GM12878 (cell line): Measurements from ENCODE around the gene CDHR2. TPM values are rescaled to one million over a fixed set of nuclear protein-coding genes. Genes with fewer than 3 reads are reported as not detected.

ENCODE experiments used
- ATAC-seq: fragments of 200-7000 bp; cut with Tn5 transposase; 3 replicates; pipeline ENCODE4 v1.9.1; 2020; ENCODE audit warnings: mild to moderate bottlenecking, moderate library complexity
- BruUV-seq: library from RNA; stranded (reverse); fragments of 400-500 nt; replicated peaks from 2 replicates; lab custom pipeline; 2021; lab: Mats Ljungman, UMichigan
- CTCF ChIA-PET: fragments of 300-600 bp; sonication (Branson Sonifier 250); formaldehyde crosslinking; extraction: SDS; loops from one replicate; lab custom pipeline; 2021; ENCODE audit warnings: inconsistent platforms; lab: Yijun Ruan, JAX
- POLR2A ChIA-PET: fragments of 350-600 bp; formaldehyde crosslinking; extraction: SDS; loops from one replicate; lab custom pipeline; 2021; ENCODE audit warnings: inconsistent platforms; lab: Charles Lee
- RAD21 ChIA-PET: fragments of 300-600 bp; sonication (Branson Sonifier 250); formaldehyde crosslinking; loops from one replicate; lab custom pipeline; 2023; ENCODE audit warnings: antibody characterized with exemption; ENCODE audit not compliant: unreplicated experiment; lab: Charles Lee
- SMC1A ChIA-PET: fragments of 300-600 bp; sonication (Branson Sonifier 250); formaldehyde crosslinking; loops from one replicate; lab custom pipeline; 2023; ENCODE audit not compliant: unreplicated experiment, uncharacterized antibody; lab: Charles Lee
- DNase-seq: peaks from one replicate; pipeline ENCODE4 v3.0.0-alpha.2; 2011; ENCODE audit warnings: low read depth, low spot score
- FAIRE-seq: peaks from 3 replicates; lab custom pipeline; 2011; peaks lifted over from hg19 to GRCh38; lab: Jason Lieb, UNC
- H2AFZ ChIP-seq: 2 replicates; pipeline ENCODE4 v1.6.0; 2011; ENCODE audit warnings: low read depth, low read length, control low read depth; ENCODE audit not compliant: control insufficient read depth
- H3K27ac ChIP-seq: 2 replicates; pipeline ENCODE4 v1.5.1; 2011; ENCODE audit warnings: control low read depth; ENCODE audit not compliant: control insufficient read depth, insufficient read depth
- H3K27me3 ChIP-seq, 2 experiments: replicated peaks in 1 of 2; 2 replicates each; pipeline versions ENCODE4 v1.6.0 to v1.6.1; 2011; ENCODE audit warnings: low read length in 1 of 2; ENCODE audit not compliant: control insufficient read depth in 2 of 2, insufficient read depth in 2 of 2
- H3K36me3 ChIP-seq, 2 experiments: 2 replicates each; pipeline ENCODE4 v1.5.1; 2011; ENCODE audit warnings: low read length in 1 of 2; ENCODE audit not compliant: control insufficient read depth in 2 of 2, insufficient read depth in 2 of 2
- H3K4me1 ChIP-seq: 2 replicates; pipeline ENCODE4 v1.6.1; 2011; ENCODE audit warnings: mild to moderate bottlenecking, low read length, moderate library complexity, mixed read lengths; ENCODE audit not compliant: control insufficient read depth, insufficient read depth
- H3K4me2 ChIP-seq: 2 replicates; pipeline ENCODE4 v1.6.0; 2011; ENCODE audit warnings: control low read depth; ENCODE audit not compliant: control insufficient read depth, insufficient read depth
- H3K4me3 ChIP-seq: fragments of 200-600 bp; sonication (generic); 2 replicates; pipeline ENCODE4 v1.5.1; 2016
- H3K79me2 ChIP-seq: 2 replicates; pipeline ENCODE4 v1.6.0; 2011; ENCODE audit warnings: low read length; ENCODE audit not compliant: control insufficient read depth, insufficient read depth
- H3K9ac ChIP-seq: 2 replicates; pipeline ENCODE4 v1.8.0; 2011; ENCODE audit warnings: low read length, control low read depth, mixed read lengths; ENCODE audit not compliant: control insufficient read depth, insufficient read depth
- H3K9me3 ChIP-seq: replicated peaks from 3 replicates; pipeline ENCODE4 v1.5.1; 2011; ENCODE audit warnings: mild to moderate bottlenecking, low read length; ENCODE audit not compliant: control insufficient read depth, insufficient read depth
- H4K20me1 ChIP-seq: 2 replicates; pipeline ENCODE4 v1.6.0; 2011; ENCODE audit not compliant: control insufficient read depth, insufficient read depth
- BCL3 ChIP-seq: IDR thresholded peaks from 2 replicates; pipeline ENCODE4 v1.6.1; 2011; ENCODE audit warnings: borderline replicate concordance, low read depth, mild to moderate bottlenecking, moderate library complexity, low read length; ENCODE audit not compliant: insufficient read depth, poor library complexity, severe bottlenecking
- BCLAF1 ChIP-seq: fragments of 450-650 bp; IDR thresholded peaks from 2 replicates; pipeline ENCODE4 v1.6.1; 2017; ENCODE audit warnings: antibody characterized with exemption, mild to moderate bottlenecking, moderate library complexity
- CBX5 ChIP-seq: sonication (generic); IDR thresholded peaks from 2 replicates; pipeline ENCODE4 v1.6.1; 2016; ENCODE audit warnings: low read depth, moderate library complexity, mild to moderate bottlenecking, inconsistent platforms
- POLR2AphosphoS2 ChIP-seq: IDR thresholded peaks from 2 replicates; pipeline ENCODE4 v1.6.1; 2011; ENCODE audit warnings: low read depth, mild to moderate bottlenecking, low read length, improper control_type of control experiment, moderate library complexity
- RB1 ChIP-seq: fragments of 450-650 bp; formaldehyde crosslinking; IDR thresholded peaks from 2 replicates; pipeline ENCODE4 v1.6.1; 2017; ENCODE audit warnings: mild to moderate bottlenecking, borderline replicate concordance
- SKIL ChIP-seq: fragments of 450-650 bp; IDR thresholded peaks from 2 replicates; pipeline ENCODE4 v1.6.1; 2017; ENCODE audit warnings: mild to moderate bottlenecking, low read depth, inconsistent platforms; ENCODE audit not compliant: poor library complexity, severe bottlenecking
- STAT3 ChIP-seq: IDR thresholded peaks from 2 replicates; pipeline ENCODE4 v1.6.1; 2011; ENCODE audit warnings: low read depth, low read length, improper control_type of control experiment
- ZBTB4 ChIP-seq: fragments of 450-650 bp; formaldehyde crosslinking; IDR thresholded peaks from 2 replicates; pipeline ENCODE4 v1.4.0; 2022; ENCODE audit warnings: mild to moderate bottlenecking, moderate library complexity
- ZNF687 ChIP-seq: fragments of 450-650 bp; IDR thresholded peaks from 2 replicates; pipeline ENCODE4 v1.6.1; 2017; ENCODE audit warnings: mild to moderate bottlenecking, moderate library complexity
- WGBS: methylation state at CpG from one replicate; pipeline ENCODE4 v1.1.6; 2016; ENCODE audit warnings: low lambda C conversion rate; ENCODE audit not compliant: insufficient replicate concordance, insufficient coverage; ENCODE audit errors: missing lambda C conversion rate; 5-methylcytosine and 5-hydroxymethylcytosine counted together
- in situ Hi-C: fragments of 300-500 bp; cut with MboI; formaldehyde crosslinking; loops from 9 replicates; pipeline ENCODE4 v1.14.3; 2018; ENCODE audit warnings: mixed read lengths
- intact Hi-C: fragments of 100-400 bp; cut with micrococcal nuclease; formaldehyde crosslinking; loops from one replicate; pipeline ENCODE4 v1.14.2; 2022; ENCODE audit not compliant: unreplicated experiment
- polyA plus RNA-seq, 11 experiments: library from polyadenylated mRNA; depleted of rRNA in 4 of 11; unstranded in 6 of 11; stranded (reverse) in 5 of 11; fragments of >200 nt; fragmentation: Nextera tagmentation in 4 of 11; fragmentation: Illumina TruSeq in 1 of 11; extraction: Ambion mirVana in 4 of 11; extraction: Trizol in 1 of 11; gene quantifications; 1 replicate in 1 of 11; 2 replicates in 10 of 11; pipeline versions ENCODE4 v1.2.1 to v1.2.3, GENCODE V29; 2011 to 2016; ENCODE audit warnings: inconsistent platforms in 2 of 11, missing spikeins in 2 of 11, low read depth in 1 of 11
- total RNA-seq, 4 experiments: library from RNA; depleted of rRNA in 3 of 4; stranded (reverse); fragments of >200 nt in 3 of 4; fragmentation: Illumina TruSeq in 1 of 4; extraction: Trizol in 1 of 4; gene quantifications; 2 replicates each; pipeline versions ENCODE4 v1.2.1 to v1.2.3, GENCODE V29; 2013 to 2021

Gene CDHR2
- total and polyA plus RNA-seq, 10 of the 15 experiments (the other 5 are each of a cell fraction or from before 2014, with no cell fraction given) = 0.03 to 0.46 (median 0.06) TPM; not detected in 5

GRCh38 chr5:176581361-176581760 lies 32.2 kb downstream of the CDHR2 start:
- 76% methylated on average over 12 of the region's 12 CpGs for WGBS
- H4K20me1 ChIP-seq = no peaks in the 10 kb centered on the region
- ATAC-seq (no peak), DNase-seq (no peak), FAIRE-seq (no peak)
- ChIA-PET CTCF (no interaction called here), POLR2A (no interaction called here), RAD21 (no interaction called here), SMC1A (no interaction called here)
- H3K27me3 ChIP-seq = no peaks in the 10 kb centered on the region
- H3K4me2 ChIP-seq = no peak overlapping the region
- intact Hi-C loops (no loop called here), in situ Hi-C loops (loop anchor here (25.0 kb wide), 1 partner anchor 844 kb away; no protein-coding TSS in a partner anchor)
- H3K9me3 ChIP-seq = peaks cover 8% of the 10 kb centered on the region; the same call in 2 of the 3 replicates
- no peak overlapping the region for H3K27ac ChIP-seq
- no TSS peak for BruUV-seq
- H3K4me1 ChIP-seq = no peaks in the 10 kb centered on the region
- no peak overlapping the region for H2AFZ ChIP-seq
- no peaks in the 10 kb centered on the region for H3K36me3 ChIP-seq
- no peak overlapping the region for H3K9ac ChIP-seq
- no peak overlapping the region for H3K4me3 ChIP-seq
- no peaks in the 10 kb centered on the region for H3K79me2 ChIP-seq
- TF ChIP-seq ZBTB4 (CRISPR knock-in tag) (no peak), BCLAF1 (no peak), POLR2AphosphoS2 (no peak), CBX5 (no peak), SKIL (no peak), RB1 (no peak), ZNF687 (no peak), BCL3 (no peak), STAT3 (no peak)
